PC-9 (cell line): ENCODE results near the gene ATXN7L2. TPM values are rescaled to one million over a fixed set of nuclear protein-coding genes. Genes with fewer than 3 reads are reported as not detected.

Experiments used
- BruUV-seq: library from RNA; stranded (reverse); fragments of 400-500 nt; replicated peaks from 2 replicates; lab custom pipeline; 2021; lab: Mats Ljungman, UMichigan
- CTCF ChIA-PET: fragments of 300-600 bp; sonication (Branson Sonifier 250); formaldehyde crosslinking; loops from one replicate; lab custom pipeline; 2022; ENCODE audit warnings: antibody characterized with exemption; lab: Charles Lee
- POLR2A ChIA-PET: fragments of 300-600 bp; sonication (Branson Sonifier 250); formaldehyde crosslinking; loops from one replicate; lab custom pipeline; 2022; ENCODE audit warnings: antibody characterized with exemption; ENCODE audit not compliant: unreplicated experiment; lab: Charles Lee
- DNase-seq, 2 experiments: peaks; one replicate each; pipeline versions ENCODE4 v3.0.0 to v3.0.0-alpha.2; 2015 to 2022; ENCODE audit warnings: mixed read lengths in 1 of 2
- H2AFZ ChIP-seq: fragments of 200-600 bp; sonication (generic); 2 replicates; pipeline ENCODE4 v1.8.1; 2017; ENCODE audit warnings: antibody characterized with exemption
- H3F3A ChIP-seq: fragments of 200-600 bp; sonication (generic); 2 replicates; pipeline ENCODE4 v1.8.1; 2017; ENCODE audit warnings: antibody characterized with exemption, mild to moderate bottlenecking, low read depth; ENCODE audit not compliant: insufficient read depth
- H3K27ac ChIP-seq: fragments of 200-600 bp; sonication (generic); 2 replicates; pipeline ENCODE4 v1.6.1; 2016; ENCODE audit warnings: mixed run types
- H3K27me3 ChIP-seq: fragments of 200-600 bp; sonication (generic); 2 replicates; pipeline ENCODE4 v1.6.1; 2016; ENCODE audit warnings: low read depth, mixed run types; ENCODE audit not compliant: insufficient read depth
- H3K36me3 ChIP-seq: fragments of 200-600 bp; sonication (generic); 2 replicates; pipeline ENCODE4 v1.6.1; 2016; ENCODE audit warnings: low read depth, mixed run types
- H3K4me1 ChIP-seq: fragments of 200-600 bp; sonication (generic); replicated peaks from 2 replicates; pipeline ENCODE4 v1.6.1; 2016; ENCODE audit warnings: mixed run types; ENCODE audit not compliant: insufficient read depth
- H3K4me2 ChIP-seq: fragments of 200-600 bp; sonication (generic); 2 replicates; pipeline ENCODE4 v1.6.1; 2017; ENCODE audit warnings: mixed run types
- H3K4me3 ChIP-seq: fragments of 200-600 bp; sonication (generic); 2 replicates; pipeline ENCODE4 v1.6.1; 2016; ENCODE audit warnings: mixed run types
- H3K79me2 ChIP-seq: fragments of 200-600 bp; sonication (generic); 2 replicates; pipeline ENCODE4 v1.6.1; 2017; ENCODE audit warnings: low read depth, mixed run types
- H3K9me2 ChIP-seq: fragments of 200-600 bp; sonication (generic); 2 replicates; pipeline ENCODE4 v1.8.1; 2017; ENCODE audit warnings: mild to moderate bottlenecking; ENCODE audit not compliant: insufficient read depth
- H3K9me3 ChIP-seq: fragments of 200-600 bp; sonication (generic); 2 replicates; pipeline ENCODE4 v1.8.1; 2016; ENCODE audit warnings: low read depth; ENCODE audit not compliant: insufficient read depth
- H4K20me1 ChIP-seq: fragments of 200-600 bp; sonication (generic); 2 replicates; pipeline ENCODE4 v1.8.1; 2017; ENCODE audit not compliant: insufficient read depth
- EZH2 ChIP-seq: fragments of 200-600 bp; sonication (generic); IDR thresholded peaks from 2 replicates; pipeline ENCODE4 v1.8.0; 2017; ENCODE audit warnings: antibody characterized with exemption, low read depth
- intact Hi-C: fragments of 100-400 bp; cut with micrococcal nuclease; formaldehyde crosslinking; loops from one replicate; pipeline ENCODE4 v1.10.0; 2022; ENCODE audit not compliant: unreplicated experiment
- total RNA-seq: library from RNA; stranded (reverse); gene quantifications from 2 replicates; pipeline ENCODE4 v1.2.3, GENCODE V29; 2021
- TF ChIP-seq, protein P1 (sequence below): fragments of 200-600 bp; sonication (generic); conservative IDR thresholded peaks from 2 replicates; pipeline ENCODE4 v1.6.1; 2017; ENCODE audit warnings: mixed run types, antibody characterized with exemption, mild to moderate bottlenecking, moderate library complexity

The ATXN7L2 gene
- total RNA-seq, 1 experiment from 2014 or later: 4.7 TPM

DNA sequence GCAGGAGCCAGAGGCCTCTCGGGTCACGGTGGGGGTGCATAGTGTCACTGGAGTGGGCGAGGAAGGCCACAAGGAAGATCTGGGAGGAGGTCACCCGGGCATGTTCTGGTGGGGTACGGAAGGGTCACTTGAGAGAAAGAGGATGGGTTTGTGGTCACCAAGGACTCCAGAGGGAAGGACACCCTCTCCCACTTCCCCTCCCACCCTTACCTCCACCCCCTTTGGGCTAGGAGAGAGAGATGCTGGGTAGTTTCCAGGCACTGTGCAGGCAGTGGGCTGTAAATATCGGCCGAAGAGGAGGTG lies 25.1 kb downstream of the ATXN7L2 start:
- Histone ChIP-seq H3K79me2 (no peaks in the 10 kb centered on the region), H4K20me1 (no peaks in the 10 kb centered on the region), H3K9me3 (no peaks in the 10 kb centered on the region), H3F3A (peaks cover 5% of the 10 kb centered on the region; the same call in 1 of the 2 replicates), H2AFZ (peak overlapping the region; percentile 88), H3K27ac (no peak overlapping the region), H3K4me3 (peak overlapping the region; percentile 92), H3K27me3 (no peaks in the 10 kb centered on the region), H3K4me2 (peak overlapping the region; percentile 82), H3K9me2 (no peaks in the 10 kb centered on the region), H3K4me1 (peaks cover 11% of the 10 kb centered on the region), H3K36me3 (no peaks in the 10 kb centered on the region)
- DNase-seq: no peak
- ChIA-PET POLR2A (interaction anchor here (0.7 kb wide), 1 partner anchor 11 kb away, joined by 7 read pairs; no protein-coding TSS in a partner anchor), CTCF (no interaction called here)
- intact Hi-C loops: loop anchor here (1.0 kb wide), 1 partner anchor 26 kb away; the partner anchor contains the start of gene ATXN7L2
- TF ChIP-seq, protein P1, sequence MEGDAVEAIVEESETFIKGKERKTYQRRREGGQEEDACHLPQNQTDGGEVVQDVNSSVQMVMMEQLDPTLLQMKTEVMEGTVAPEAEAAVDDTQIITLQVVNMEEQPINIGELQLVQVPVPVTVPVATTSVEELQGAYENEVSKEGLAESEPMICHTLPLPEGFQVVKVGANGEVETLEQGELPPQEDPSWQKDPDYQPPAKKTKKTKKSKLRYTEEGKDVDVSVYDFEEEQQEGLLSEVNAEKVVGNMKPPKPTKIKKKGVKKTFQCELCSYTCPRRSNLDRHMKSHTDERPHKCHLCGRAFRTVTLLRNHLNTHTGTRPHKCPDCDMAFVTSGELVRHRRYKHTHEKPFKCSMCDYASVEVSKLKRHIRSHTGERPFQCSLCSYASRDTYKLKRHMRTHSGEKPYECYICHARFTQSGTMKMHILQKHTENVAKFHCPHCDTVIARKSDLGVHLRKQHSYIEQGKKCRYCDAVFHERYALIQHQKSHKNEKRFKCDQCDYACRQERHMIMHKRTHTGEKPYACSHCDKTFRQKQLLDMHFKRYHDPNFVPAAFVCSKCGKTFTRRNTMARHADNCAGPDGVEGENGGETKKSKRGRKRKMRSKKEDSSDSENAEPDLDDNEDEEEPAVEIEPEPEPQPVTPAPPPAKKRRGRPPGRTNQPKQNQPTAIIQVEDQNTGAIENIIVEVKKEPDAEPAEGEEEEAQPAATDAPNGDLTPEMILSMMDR: no peak
- no peak for TF ChIP-seq EZH2
- no TSS peak for BruUV-seq

DNA sequence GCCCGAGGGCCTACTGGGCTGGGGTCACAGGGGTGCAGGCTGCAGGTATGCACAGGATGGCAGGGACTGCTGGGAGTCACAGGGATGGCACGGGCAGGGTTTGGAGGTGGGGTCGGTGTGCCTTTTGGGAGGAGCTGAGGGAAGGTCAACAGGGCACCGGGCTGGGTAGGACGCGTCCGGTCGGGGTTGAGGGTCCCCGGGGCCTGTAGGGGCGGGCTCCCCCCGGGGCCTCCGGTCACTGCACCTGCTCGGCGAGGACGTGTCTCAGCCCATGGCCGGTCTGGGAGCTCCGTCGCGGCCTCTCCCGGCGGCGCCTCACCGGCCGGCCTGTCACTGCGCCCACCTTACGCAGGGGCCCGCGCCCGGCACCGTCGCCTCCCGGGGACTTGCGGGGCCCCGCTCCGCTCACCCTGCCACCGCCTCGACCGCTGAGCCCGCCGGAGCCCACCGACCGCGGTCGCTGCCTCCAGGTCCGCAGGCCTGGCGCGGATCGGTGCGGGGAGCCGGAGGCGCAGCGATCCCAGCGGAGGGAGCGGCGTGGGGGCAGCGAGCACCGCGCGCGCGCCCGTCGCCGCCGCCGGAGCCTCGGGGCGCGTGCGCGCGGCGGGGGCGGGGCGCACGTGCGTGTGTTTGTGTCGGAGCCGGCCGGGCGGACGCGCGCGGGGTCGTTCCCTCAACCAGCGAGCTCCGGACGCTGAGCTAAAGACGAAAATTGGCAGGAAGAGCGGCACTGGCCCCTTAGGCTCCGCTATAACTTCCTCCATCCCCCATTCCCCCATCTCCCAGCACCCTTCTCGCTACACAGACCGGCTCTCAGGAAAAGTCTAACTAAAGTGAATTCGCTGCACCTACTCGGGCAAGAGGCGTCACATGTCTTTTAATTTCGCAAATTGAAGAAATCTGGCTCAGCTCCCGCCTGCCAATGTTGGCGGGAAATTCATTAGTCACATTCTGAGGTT lies 25.8 kb downstream of the ATXN7L2 start, which contains the start of gene AMIGO1:
AMIGO1 (minus strand) TSS at position 552 of the 959 bp plus-strand sequence. CDS start 815 bp downstream, outside the sequence.
- peak within 1 kb of the TSS; percentile 82 for H3K4me2 ChIP-seq
- H4K20me1 ChIP-seq: no peaks in the 10 kb centered on the region
- intact Hi-C loops: loop anchor here (1.0 kb wide), 1 partner anchor 26 kb away; the partner anchor contains the start of gene ATXN7L2
- H3K27me3 ChIP-seq: no peaks in the 10 kb centered on the region
- H3F3A ChIP-seq: peaks cover 5% of the 10 kb centered on the region; the same call in 1 of the 2 replicates
- no peak for TF ChIP-seq EZH2
- TF ChIP-seq, protein P1: no peak
- no peaks in the 10 kb centered on the region for H3K9me3 ChIP-seq
- no peaks in the 10 kb centered on the region for H3K36me3 ChIP-seq
- H3K79me2 ChIP-seq: no peaks in the 10 kb centered on the region
- ChIA-PET CTCF (interaction anchor here (0.7 kb wide), 1 partner anchor 24 kb away, joined by 3 read pairs; no protein-coding TSS in a partner anchor), POLR2A (interaction anchor here (0.6 to 0.7 kb wide), 3 partner anchors 11 to 30 kb away, joined by 3 to 7 read pairs (median 6); partner anchors contain the start of gene CYB561D1)
- BruUV-seq: no TSS peak
- peaks cover 11% of the 10 kb centered on the region for H3K4me1 ChIP-seq
- peak; percentile 53 to 57 for DNase-seq
- H3K27ac ChIP-seq: no peak within 1 kb of the TSS
- peak within 1 kb of the TSS; percentile 92 for H3K4me3 ChIP-seq
- H3K9me2 ChIP-seq: no peaks in the 10 kb centered on the region
- H2AFZ ChIP-seq: peak within 1 kb of the TSS; percentile 98

DNA sequence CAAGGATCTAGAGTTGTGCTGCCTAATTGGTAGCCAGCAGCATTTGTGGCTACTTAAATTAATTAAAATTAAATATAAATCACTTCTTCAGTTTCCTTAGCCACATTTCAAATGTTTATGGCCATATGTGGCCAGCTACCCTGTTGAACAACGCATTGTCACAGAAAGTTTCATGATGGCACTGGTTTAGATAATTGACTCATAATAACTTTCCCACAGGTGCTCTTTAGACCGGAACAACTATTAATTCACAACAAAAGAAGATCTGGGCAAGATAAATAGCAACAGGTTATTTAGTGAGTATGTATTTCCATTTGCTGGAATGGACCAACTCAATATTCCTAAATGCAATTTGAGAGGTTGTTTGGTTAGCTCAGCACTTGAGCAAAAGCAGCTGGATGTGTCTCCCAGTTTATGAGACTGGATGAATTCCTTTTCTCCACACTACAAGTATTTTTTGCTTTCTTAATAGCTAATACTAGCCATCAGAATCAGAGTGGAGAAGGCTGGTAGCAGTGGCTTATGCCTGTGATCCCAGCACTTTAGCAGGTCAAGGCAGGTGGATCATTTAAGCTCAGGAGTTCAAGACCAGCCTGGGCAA lies 29.5 kb downstream of the ATXN7L2 start:
- no TSS peak for BruUV-seq
- no peaks in the 10 kb centered on the region for H3K27me3 ChIP-seq
- no peaks in the 10 kb centered on the region for H4K20me1 ChIP-seq
- peaks cover 11% of the 10 kb centered on the region for H3K4me1 ChIP-seq
- no peaks in the 10 kb centered on the region; the same call in 1 of the 2 replicates for H3F3A ChIP-seq
- no peak for TF ChIP-seq EZH2
- TF ChIP-seq, protein P1: no peak
- H3K4me3 ChIP-seq: no peak overlapping the region
- DNase-seq: no peak
- H3K36me3 ChIP-seq: no peaks in the 10 kb centered on the region
- POLR2A ChIA-PET: no interaction called here
- intact Hi-C loops: no loop called here
- no peaks in the 10 kb centered on the region; the same call in 1 of the 2 replicates for H3K9me2 ChIP-seq
- no peak overlapping the region for H2AFZ ChIP-seq
- H3K4me2 ChIP-seq: no peak overlapping the region
- CTCF ChIA-PET: no interaction called here
- no peak overlapping the region for H3K27ac ChIP-seq
- no peaks in the 10 kb centered on the region for H3K79me2 ChIP-seq
- no peaks in the 10 kb centered on the region for H3K9me3 ChIP-seq
